Left lung (tissue), 10 donors: ENCODE data around the gene KRT74. TPM values are rescaled to one million over a fixed set of nuclear protein-coding genes. Genes with fewer than 3 reads are reported as not detected.
"Not testable (repeated sequence)": the region's sequence is repeated elsewhere in the genome, so short reads cannot be mapped to it uniquely, and the experiment has no call there.

Experiments used
- ATAC-seq: fragments of 200-7000 bp; cut with Tn5 transposase; one replicate; pipeline ENCODE4 v1.9.1; 2020; ENCODE audit warnings: moderate library complexity
- DNase-seq, 4 donors: peaks; one replicate each; pipeline ENCODE4 v3.0.0-alpha.2; 2013 to 2020
- H3K27ac ChIP-seq, 2 donors: fragments of 200-600 bp; sonication (generic) in 1 of 2; one replicate each; pipeline versions ENCODE4 v1.5.0 to v1.8.0; 2020 to 2021
- H3K27me3 ChIP-seq, 2 donors: fragments of 200-600 bp; sonication (generic) in 1 of 2; one replicate each; pipeline versions ENCODE4 v1.5.0 to v1.8.0; 2020 to 2021
- H3K36me3 ChIP-seq, 2 donors: fragments of 200-600 bp; sonication (generic) in 1 of 2; one replicate each; pipeline versions ENCODE4 v1.5.0 to v1.8.0; 2020 to 2021
- H3K4me1 ChIP-seq, 2 donors: fragments of 200-600 bp; one replicate each; pipeline ENCODE4 v1.8.0; 2021
- H3K4me3 ChIP-seq, 2 donors: fragments of 200-600 bp; sonication (generic) in 1 of 2; one replicate each; pipeline versions ENCODE4 v1.5.0 to v1.8.0; 2020 to 2021; ENCODE audit warnings: mild to moderate bottlenecking in 1 of 2
- H3K9me3 ChIP-seq, 2 donors: fragments of 200-600 bp; sonication (generic) in 1 of 2; one replicate each; pipeline versions ENCODE4 v1.5.0 to v1.8.0; 2020 to 2021
- CTCF ChIP-seq, 2 donors: fragments of 200-600 bp; sonication (generic) in 1 of 2; IDR thresholded peaks; one replicate each; pipeline versions ENCODE4 v1.5.0 to v1.8.0; 2021; ENCODE audit warnings: antibody characterized with exemption in 2 of 2
- intact Hi-C, 2 donors: fragments of 100-400 bp; cut with DNase I; formaldehyde crosslinking; loops; one replicate each; pipeline versions ENCODE4 v1.11.2 to v1.14.2; 2022
- polyA plus RNA-seq, 6 donors: library from polyadenylated mRNA; unstranded; fragments of 120-200 nt; gene quantifications; one replicate each; pipeline ENCODE4 v1.2.1, GENCODE V29; 2013; ENCODE audit not compliant: insufficient read length in 6 of 6
- total RNA-seq, 2 donors: library from RNA; stranded (reverse); fragmentation: NEBNext Ultra II Directional; extraction: Animal tissue kit (Norgen Biotek cat#: 25700); gene quantifications; one replicate each; pipeline ENCODE4 v1.2.1, GENCODE V29; 2021
- donor health status: DM: no; HTN: yes; CAD: no.
- donor health status: DM: no; HTN: no; CAD: no.

Gene KRT74
- total and polyA plus RNA-seq, 8 donors = not detected

- Histone ChIP-seq H3K27me3 (peaks cover 27 to 83% of the 10 kb centered on the region in 2 donors), H3K36me3 (no peaks in the 10 kb centered on the region), H3K4me3 (no peak overlapping the region), H3K27ac (no peak overlapping the region), H3K4me1 (no peaks in the 10 kb centered on the region), H3K9me3 (no peaks in the 10 kb centered on the region)
- intact Hi-C loops = no loop called here
- ATAC-seq (no peak), DNase-seq (no peak)
- no peak for TF ChIP-seq CTCF (IDR thresholded peaks at IDR 0.05)
These were observed 26.8 kb upstream of the KRT74 start for GRCh38 chr12:52600475-52600874.

GRCh38 chr12:52600071-52600470 lies 26.4 kb upstream of the KRT74 start:
- H3K9me3 ChIP-seq = no peaks in the 10 kb centered on the region
- peaks cover 27 to 86% of the 10 kb centered on the region in 2 donors for H3K27me3 ChIP-seq
- H3K27ac ChIP-seq = no peak overlapping the region
- H3K36me3 ChIP-seq = no peaks in the 10 kb centered on the region
- intact Hi-C loops = no loop called here
- no peak overlapping the region for H3K4me3 ChIP-seq
- no peak for ATAC-seq
- H3K4me1 ChIP-seq = no peaks in the 10 kb centered on the region
- no peak for TF ChIP-seq CTCF (IDR thresholded peaks at IDR 0.05)
- no peak for DNase-seq

- Histone ChIP-seq H3K4me1 (no peaks in the 10 kb centered on the region), H3K36me3 (no peaks in the 10 kb centered on the region), H3K27me3 (peaks cover 27 to 86% of the 10 kb centered on the region in 2 donors), H3K4me3 (no peak overlapping the region), H3K9me3 (no peaks in the 10 kb centered on the region), H3K27ac (no peak overlapping the region)
- intact Hi-C loops = no loop called here
- no peak for DNase-seq
- no peak for ATAC-seq
- no peak for TF ChIP-seq CTCF (IDR thresholded peaks at IDR 0.05)
These were observed 25.3 kb upstream of the KRT74 start for GRCh38 chr12:52598966-52599365.

- H3K27ac ChIP-seq, intact Hi-C loops, H3K9me3 ChIP-seq, H3K4me3 ChIP-seq, H3K4me1 ChIP-seq, ATAC-seq, DNase-seq, H3K36me3 ChIP-seq: not testable (repeated sequence)
- H3K27me3 ChIP-seq = peaks cover 0 to 56% of the 10 kb centered on the region in 2 donors
These were observed 20.6 kb upstream of the KRT74 start for GRCh38 chr12:52594237-52594636.

- H3K4me3 ChIP-seq = no peak overlapping the region
- intact Hi-C loops = no loop called here
- H3K27me3 ChIP-seq = peaks cover 0 to 43% of the 10 kb centered on the region in 2 donors
- TF ChIP-seq CTCF (IDR thresholded peaks at IDR 0.05) = no peak
- no peaks in the 10 kb centered on the region for H3K36me3 ChIP-seq
- ATAC-seq (no peak), DNase-seq (no peak)
- no peaks in the 10 kb centered on the region for H3K4me1 ChIP-seq
- no peaks in the 10 kb centered on the region for H3K9me3 ChIP-seq
- no peak overlapping the region for H3K27ac ChIP-seq
These were observed 17.9 kb upstream of the KRT74 start for GRCh38 chr12:52591521-52591920.

- intact Hi-C loops = no loop called here
- Histone ChIP-seq H3K4me1 (no peaks in the 10 kb centered on the region), H3K27me3 (peaks cover 0 to 30% of the 10 kb centered on the region in 2 donors), H3K9me3 (no peaks in the 10 kb centered on the region), H3K27ac (no peak overlapping the region), H3K36me3 (no peaks in the 10 kb centered on the region), H3K4me3 (no peak overlapping the region)
- ATAC-seq = no peak
- TF ChIP-seq CTCF (IDR thresholded peaks at IDR 0.05) = no peak
- no peak for DNase-seq
These were observed 16.4 kb upstream of the KRT74 start for GRCh38 chr12:52590021-52590420.
